Mucosa of descending colon (tissue), 3 donors: ENCODE data around the gene RUVBL1. TPM values are rescaled to one million over a fixed set of nuclear protein-coding genes. Genes with fewer than 3 reads are reported as not detected.

Experiments
- ATAC-seq: fragments of 200-7000 bp; cut with Tn5 transposase; one replicate; pipeline ENCODE4 v1.9.1; 2020; ENCODE audit warnings: mild to moderate bottlenecking, moderate library complexity
- DNase-seq, 3 donors: peaks; one replicate each; pipeline ENCODE4 v3.0.0-alpha.2; 2020
- H3K36me3 ChIP-seq: fragments of 200-600 bp; one replicate; pipeline ENCODE4 v1.8.0; 2021; ENCODE audit warnings: low read depth, mild to moderate bottlenecking
- H3K4me1 ChIP-seq: fragments of 200-600 bp; one replicate; pipeline ENCODE4 v1.8.0; 2021; ENCODE audit warnings: low read depth, mild to moderate bottlenecking
- H3K4me3 ChIP-seq: fragments of 200-600 bp; one replicate; pipeline ENCODE4 v1.8.0; 2021; ENCODE audit warnings: mild to moderate bottlenecking
- H3K9me3 ChIP-seq: fragments of 200-600 bp; one replicate; pipeline ENCODE4 v1.8.0; 2021; ENCODE audit warnings: mild to moderate bottlenecking
- intact Hi-C, 2 donors: fragments of 100-400 bp; cut with DNase I in 1 of 2; cut with micrococcal nuclease in 1 of 2; formaldehyde crosslinking; loops; one replicate each; pipeline versions ENCODE4 v1.11.0 to v1.11.1; 2022; cut with DNase I, micrococcal nuclease
- total RNA-seq, 3 donors: library from RNA; stranded (reverse); fragmentation: NEBNext Ultra II Directional in 2 of 3; extraction: Animal tissue kit (Norgen Biotek cat#: 25700) in 2 of 3; gene quantifications; one replicate each; pipeline versions ENCODE4 v1.2.1 to v1.2.4, GENCODE V29; 2021 to 2023
- TF ChIP-seq, protein P1 (sequence below): fragments of 200-600 bp; IDR thresholded peaks from one replicate; pipeline ENCODE4 v1.8.0; 2022; ENCODE audit warnings: antibody characterized with exemption, mild to moderate bottlenecking
- donor health status: DM: no; HTN: no; CAD: no; lungs with moderate emphysema.
- donor health status: DM: no; HTN: no; CAD: no.
- donor health status: DM: no; HTN: yes; CAD: no.

Gene RUVBL1
- total RNA-seq, 3 donors from 2014 or later, result 12.1 to 19.0 (median 15.6) TPM

DNA sequence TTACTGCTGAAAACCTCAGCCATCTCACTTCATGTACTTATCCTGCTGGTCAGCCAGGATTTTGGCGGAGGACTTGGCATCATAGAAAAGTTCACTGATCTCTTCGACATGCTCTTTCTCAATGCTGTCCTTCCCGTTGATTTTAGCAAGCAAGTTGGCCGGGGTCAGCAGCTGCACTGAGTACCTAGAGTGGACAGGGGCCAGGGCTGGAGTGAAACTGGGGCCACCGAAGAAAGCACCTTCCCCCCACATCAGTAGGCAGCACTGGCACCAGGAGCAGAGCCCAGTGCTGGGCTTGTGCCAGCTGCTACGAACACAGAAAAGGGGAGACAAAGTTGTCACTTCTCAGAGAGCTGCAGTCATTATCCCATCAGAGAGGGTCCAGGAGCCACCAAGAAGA is 42.4 kb downstream of the RUVBL1 start:
- H3K36me3 ChIP-seq, result no peaks in the 10 kb centered on the region
- DNase-seq, result no peak

DNA sequence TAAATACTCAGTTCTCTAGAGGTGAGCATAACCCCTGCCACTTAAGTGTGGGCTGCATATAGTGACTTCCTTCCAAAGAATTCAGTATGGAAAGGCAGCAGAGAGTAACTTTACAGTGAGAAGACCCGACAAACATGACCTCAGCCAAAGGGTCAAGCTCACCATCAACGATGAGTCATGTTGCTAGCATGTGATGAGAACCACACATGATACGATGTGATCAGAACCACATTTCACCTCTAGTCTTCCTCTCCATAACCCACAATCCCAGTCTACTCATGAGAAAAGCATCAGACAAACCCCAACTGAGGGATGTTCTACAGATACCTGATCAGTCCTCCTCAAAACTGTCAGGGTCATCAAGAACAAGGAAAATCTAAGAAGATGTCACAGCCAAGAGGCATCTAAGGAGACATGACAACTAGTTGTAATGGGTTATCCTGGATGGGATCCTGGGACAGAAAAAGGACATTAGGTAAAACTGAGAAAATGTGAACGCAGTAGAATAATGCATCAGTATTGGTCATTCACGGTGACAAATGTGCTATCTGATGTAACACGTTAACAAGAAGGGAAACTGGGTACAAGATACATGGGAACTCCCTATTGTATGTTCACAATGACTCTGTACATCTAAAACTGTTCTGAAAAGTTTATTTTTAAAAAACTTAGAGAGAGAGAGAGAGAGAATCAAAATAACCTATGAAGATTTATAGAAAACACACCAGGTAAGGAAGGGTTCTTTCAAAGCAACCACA is 43.1 kb downstream of the RUVBL1 start:
- ATAC-seq (no peak), DNase-seq (no peak)
- Histone ChIP-seq H3K4me1 (peaks cover 24% of the 10 kb centered on the region), H3K9me3 (no peaks in the 10 kb centered on the region), H3K4me3 (no peak overlapping the region), H3K36me3 (no peaks in the 10 kb centered on the region)
- intact Hi-C loops, result no loop called here
- TF ChIP-seq, protein P1, sequence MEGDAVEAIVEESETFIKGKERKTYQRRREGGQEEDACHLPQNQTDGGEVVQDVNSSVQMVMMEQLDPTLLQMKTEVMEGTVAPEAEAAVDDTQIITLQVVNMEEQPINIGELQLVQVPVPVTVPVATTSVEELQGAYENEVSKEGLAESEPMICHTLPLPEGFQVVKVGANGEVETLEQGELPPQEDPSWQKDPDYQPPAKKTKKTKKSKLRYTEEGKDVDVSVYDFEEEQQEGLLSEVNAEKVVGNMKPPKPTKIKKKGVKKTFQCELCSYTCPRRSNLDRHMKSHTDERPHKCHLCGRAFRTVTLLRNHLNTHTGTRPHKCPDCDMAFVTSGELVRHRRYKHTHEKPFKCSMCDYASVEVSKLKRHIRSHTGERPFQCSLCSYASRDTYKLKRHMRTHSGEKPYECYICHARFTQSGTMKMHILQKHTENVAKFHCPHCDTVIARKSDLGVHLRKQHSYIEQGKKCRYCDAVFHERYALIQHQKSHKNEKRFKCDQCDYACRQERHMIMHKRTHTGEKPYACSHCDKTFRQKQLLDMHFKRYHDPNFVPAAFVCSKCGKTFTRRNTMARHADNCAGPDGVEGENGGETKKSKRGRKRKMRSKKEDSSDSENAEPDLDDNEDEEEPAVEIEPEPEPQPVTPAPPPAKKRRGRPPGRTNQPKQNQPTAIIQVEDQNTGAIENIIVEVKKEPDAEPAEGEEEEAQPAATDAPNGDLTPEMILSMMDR, result no peak

More for the DNA sequence above, 42.4 kb downstream of the RUVBL1 start:
- peaks cover 17% of the 10 kb centered on the region for H3K4me1 ChIP-seq
- no peak for ATAC-seq
- no peaks in the 10 kb centered on the region for H3K9me3 ChIP-seq
- intact Hi-C loops, result no loop called here
- H3K4me3 ChIP-seq, result no peak overlapping the region
- TF ChIP-seq, protein P1, result no peak

DNA sequence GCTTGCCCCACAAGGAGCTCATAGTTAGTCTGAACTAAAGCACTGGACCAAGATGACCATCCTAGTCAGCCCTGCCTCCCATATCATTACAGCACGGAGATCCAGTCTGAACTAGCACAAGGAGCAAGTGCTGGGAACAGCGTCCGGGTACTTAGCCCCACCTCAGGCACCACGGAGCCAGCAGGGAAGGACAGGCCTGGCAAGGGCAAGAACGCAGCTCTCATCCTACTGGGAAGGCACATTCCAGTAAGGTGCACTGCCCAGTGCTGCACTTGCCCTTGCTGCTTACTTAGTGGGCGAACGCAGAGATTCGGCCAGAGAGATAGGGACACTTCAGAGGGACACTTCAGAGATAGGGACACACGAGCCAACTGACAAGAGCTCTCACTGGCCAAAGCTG is 43.8 kb downstream of the RUVBL1 start:
- TF ChIP-seq, protein P1, result no peak

DNA sequence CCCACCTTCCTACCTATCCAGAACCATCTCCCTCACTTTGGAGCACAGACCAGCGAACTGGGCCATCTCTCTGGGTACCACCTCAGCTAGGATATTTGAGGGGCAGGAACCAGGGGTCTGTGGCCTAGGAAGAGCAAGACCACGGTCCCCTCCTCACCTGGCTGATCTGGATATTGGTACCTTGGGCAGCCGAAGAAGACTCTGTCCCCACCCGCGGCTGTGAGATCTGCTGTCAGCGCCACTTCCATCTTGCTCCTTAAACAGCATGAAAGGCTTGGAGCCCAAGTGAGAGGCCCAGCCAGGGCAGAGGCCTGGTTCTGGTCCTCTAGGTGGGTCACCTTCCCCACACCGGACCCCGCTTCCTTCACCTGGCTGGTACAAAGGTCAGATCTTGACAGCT is 44.7 kb downstream of the RUVBL1 start:
- H3K9me3 ChIP-seq, result no peaks in the 10 kb centered on the region
- ATAC-seq (no peak), DNase-seq (no peak)
- TF ChIP-seq, protein P1, result no peak
- intact Hi-C loops, result no loop called here
- peaks cover 30% of the 10 kb centered on the region for H3K4me1 ChIP-seq
- H3K4me3 ChIP-seq, result no peak overlapping the region
- H3K36me3 ChIP-seq, result no peaks in the 10 kb centered on the region

More for the DNA sequence above, 43.8 kb downstream of the RUVBL1 start:
- DNase-seq (no peak), ATAC-seq (no peak)
- no peak overlapping the region for H3K4me3 ChIP-seq
- intact Hi-C loops, result no loop called here
- peaks cover 29% of the 10 kb centered on the region for H3K4me1 ChIP-seq
- no peaks in the 10 kb centered on the region for H3K9me3 ChIP-seq
- H3K36me3 ChIP-seq, result no peaks in the 10 kb centered on the region

DNA sequence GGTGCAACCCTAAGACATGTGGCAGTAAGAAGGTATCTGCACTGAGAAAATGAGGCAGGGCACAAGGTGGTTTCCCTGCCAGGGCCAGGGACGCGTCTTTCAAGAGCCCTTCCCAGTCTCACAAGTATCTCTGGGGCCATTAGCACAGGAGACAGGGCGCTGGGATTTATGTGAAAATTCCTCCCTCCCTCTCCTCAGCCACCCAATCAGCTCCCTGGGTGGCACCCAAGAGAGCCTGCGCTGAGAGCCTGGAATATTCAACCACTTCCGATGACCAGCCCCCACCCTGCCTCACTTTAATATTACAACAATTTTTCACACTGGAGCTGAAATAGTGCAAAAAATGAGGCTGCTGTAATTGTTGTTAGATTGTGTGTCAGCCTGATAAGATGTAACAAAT is 45.3 kb downstream of the RUVBL1 start:
- ATAC-seq (no peak), DNase-seq (no peak)
- intact Hi-C loops, result no loop called here
- Histone ChIP-seq H3K4me1 (peaks cover 30% of the 10 kb centered on the region), H3K36me3 (no peaks in the 10 kb centered on the region), H3K9me3 (no peaks in the 10 kb centered on the region), H3K4me3 (no peak overlapping the region)
- TF ChIP-seq, protein P1, result no peak
